ENCODE data around the gene C2CD4B. TPM values are rescaled to one million over a fixed set of nuclear protein-coding genes. Genes with fewer than 3 reads are reported as not detected.

Gene C2CD4B
- total RNA-seq, 1 experiment from 2014 or later = 0.26 TPM

DNA sequence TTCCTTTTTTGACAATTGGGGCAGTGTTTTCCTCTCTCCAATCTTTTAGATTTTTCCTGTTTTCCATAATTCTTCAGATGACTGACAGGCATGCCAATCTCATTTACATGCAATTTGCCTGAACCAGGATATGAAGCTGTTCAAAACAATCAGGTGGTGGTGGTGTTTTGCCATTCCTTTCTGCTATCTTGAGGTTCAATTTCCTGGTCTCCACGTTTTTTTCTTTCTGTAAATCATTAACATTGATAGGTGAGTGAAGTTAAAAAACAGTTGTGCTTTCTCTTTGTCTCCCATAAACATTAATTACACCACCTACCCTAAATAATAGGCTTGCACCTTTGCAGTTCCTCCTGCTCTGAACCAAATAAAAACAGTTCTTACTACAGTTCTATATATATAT, 49.2 kb downstream of the C2CD4B start:
- intact Hi-C loops (cut with micrococcal nuclease; ENCODE audit: unreplicated experiment) = no loop called here
- BruUV-seq (replicated peaks) = no TSS peak
- in situ Hi-C loops (cut with HindIII; ENCODE audit: low pct_unique_long_range_greater_than_20kb, low sequenced_read_pairs) = no loop called here
- H3K4me1 ChIP-seq (ENCODE audit: control insufficient read depth, insufficient read depth, low read length) = 0 out of 2 replicates have a peak, but pooled peaks cover 4% of the 10 kb centered on the region
- H3K9me3 ChIP-seq (ENCODE audit: control insufficient read depth, insufficient read depth, low read depth, low read length) = no peaks in the 10 kb centered on the region
- no peak for DNase-seq (ENCODE audit: low read depth, low spot score)
- no peaks in the 10 kb centered on the region for H3K27me3 ChIP-seq (ENCODE audit: control insufficient read depth, insufficient read depth, low read length)
- no peak overlapping the region for H3K27ac ChIP-seq (ENCODE audit: low read length)
- H3K36me3 ChIP-seq (ENCODE audit: control insufficient read depth, insufficient read depth, low read length) = no peaks in the 10 kb centered on the region
- POLR2A ChIA-PET = no interaction called here
- no peak for TF ChIP-seq TCF7L2 (IDR thresholded peaks at IDR 0.05; ENCODE audit: low read depth, low read length)
- TF ChIP-seq POLR2AphosphoS5 (IDR thresholded peaks at IDR 0.05; ENCODE audit: low read depth, low read length) = no peak
- TF ChIP-seq CTCF (IDR thresholded peaks at IDR 0.05) = no peak
- TF ChIP-seq SIN3A (IDR thresholded peaks at IDR 0.05; ENCODE audit: borderline replicate concordance, insufficient read depth, low read depth, low read length) = no peak
- TF ChIP-seq REST (IDR thresholded peaks at IDR 0.05; ENCODE audit: insufficient read depth in 1 of 2, low read depth in 2 of 2, low read length in 1 of 2) = no peak
- ATAC-seq = no peak
- CTCF ChIA-PET = no interaction called here
- no peak overlapping the region for H3K4me3 ChIP-seq (ENCODE audit: low read depth in 2 of 2, low read length in 2 of 2)

Other genes starting within 250 kb of the C2CD4B start
- 47.3 TPM for gene VPS13C, start 104.8 kb downstream of the C2CD4B start, total RNA-seq (2021; ENCODE audit: unreplicated experiment)
- 0.15 TPM for gene C2CD4A, start 98.3 kb downstream of the C2CD4B start, total RNA-seq (2021; ENCODE audit: unreplicated experiment)
- 5.0 TPM for gene TLN2, start 225.3 kb upstream of the C2CD4B start, total RNA-seq (2021; ENCODE audit: unreplicated experiment)